Uterus (tissue), 2 donors: ENCODE results near the gene CPSF3.

Experiments used
- CTCF ChIP-seq, 4 experiments: fragments of 200-600 bp in 2 of 4; fragments of 450-650 bp in 2 of 4; sonication (generic) in 2 of 4; IDR thresholded peaks; one replicate each; pipeline ENCODE4 v1.5.1; 2016 to 2019; ENCODE audit warnings: antibody characterized with exemption in 4 of 4, mild to moderate bottlenecking in 2 of 4, moderate library complexity in 1 of 4
- POLR2A ChIP-seq, 2 donors: fragments of 450-650 bp; IDR thresholded peaks; one replicate each; pipeline ENCODE4 v1.6.1; 2016; ENCODE audit warnings: antibody characterized with exemption in 2 of 2, mild to moderate bottlenecking in 1 of 2, moderate library complexity in 1 of 2

GRCh38 chr2:9388950-9389911 lies 34.2 kb upstream of the CPSF3 start:
- TF ChIP-seq CTCF (IDR thresholded peaks at IDR 0.05) (no peak), POLR2A (IDR thresholded peaks at IDR 0.05) (no peak)
